HepG2 (cell line): ENCODE measurements around the gene MUC15. TPM values are rescaled to one million over a fixed set of nuclear protein-coding genes. Genes with fewer than 3 reads are reported as not detected.

Experiments used
- ATAC-seq: fragments of 200-7000 bp; cut with Tn5 transposase; 3 replicates; pipeline ENCODE4 v1.9.1; 2020; ENCODE audit warnings: mild to moderate bottlenecking, moderate library complexity
- BruUV-seq: library from RNA; stranded (reverse); fragments of 400-500 nt; replicated peaks from 2 replicates; lab custom pipeline; 2021; lab: Mats Ljungman, UMichigan
- CTCF ChIA-PET: fragments of 300-600 bp; formaldehyde crosslinking; extraction: SDS; loops from one replicate; lab custom pipeline; 2021; ENCODE audit warnings: low total read pairs, inconsistent platforms, low intra/inter-chr PET ratio; lab: Yijun Ruan, JAX
- POLR2A ChIA-PET: fragments of 350-600 bp; sonication (Branson Sonifier 250); formaldehyde crosslinking; loops from one replicate; lab custom pipeline; 2020; ENCODE audit warnings: antibody characterized with exemption, inconsistent platforms; lab: Yijun Ruan, JAX
- DNase-seq: peaks from one replicate; pipeline ENCODE4 v3.0.0-alpha.2; 2015; ENCODE audit warnings: low spot score
- FAIRE-seq: peaks from 3 replicates; lab custom pipeline; 2011; peaks lifted over from hg19 to GRCh38; lab: Jason Lieb, UNC
- H2AFZ ChIP-seq: one replicate; pipeline ENCODE4 v1.6.1; 2011; ENCODE audit warnings: low read length, inconsistent platforms
- H3K27ac ChIP-seq: fragments of 300-600 bp; 3 replicates; pipeline ENCODE4 v1.8.0; 2011; ENCODE audit warnings: mixed run types, mild to moderate bottlenecking, mixed read lengths, low read length, inconsistent platforms; ENCODE audit not compliant: insufficient read depth; ENCODE audit errors: extremely low read length
- H3K27me3 ChIP-seq, 2 experiments: fragments of 200-600 bp in 1 of 2; 2 replicates in 1 of 2; 3 replicates in 1 of 2; pipeline versions ENCODE4 v1.6.0 to v1.8.0; 2011; ENCODE audit warnings: low read length in 2 of 2, mild to moderate bottlenecking in 2 of 2, moderate library complexity in 2 of 2, inconsistent platforms in 1 of 2; ENCODE audit not compliant: insufficient read depth in 2 of 2, control insufficient read depth in 1 of 2
- H3K36me3 ChIP-seq, 2 experiments: fragments of 200-600 bp in 1 of 2; replicated peaks in 1 of 2; 2 replicates in 1 of 2; 3 replicates in 1 of 2; pipeline versions ENCODE4 v1.5.1 to v1.8.0; 2011; ENCODE audit warnings: low read length in 2 of 2, inconsistent platforms in 1 of 2; ENCODE audit not compliant: insufficient read depth in 2 of 2, control insufficient read depth in 1 of 2
- H3K4me1 ChIP-seq: 2 replicates; pipeline ENCODE4 v1.5.1; 2012; ENCODE audit warnings: low read length, inconsistent platforms; ENCODE audit not compliant: insufficient read depth
- H3K4me2 ChIP-seq: 2 replicates; pipeline ENCODE4 v1.6.0; 2011; ENCODE audit warnings: low read depth, low read length, inconsistent platforms
- H3K4me3 ChIP-seq, 3 experiments: fragments of 200-600 bp in 1 of 3; sonication (generic), shearing (Covaris generic) in 1 of 3; replicated peaks in 1 of 3; 2 replicates each; pipeline ENCODE4 v1.5.1; 2011 to 2016; ENCODE audit warnings: low read length in 3 of 3, inconsistent platforms in 2 of 3, low read depth in 2 of 3, mild to moderate bottlenecking in 2 of 3, control low read depth in 1 of 3, mixed read lengths in 1 of 3; ENCODE audit not compliant: insufficient read depth in 1 of 3
- H3K79me2 ChIP-seq: one replicate; pipeline ENCODE4 v1.6.1; 2011; ENCODE audit warnings: low read length, inconsistent platforms; ENCODE audit not compliant: insufficient read depth
- H3K9ac ChIP-seq: 2 replicates; pipeline ENCODE4 v1.6.0; 2011; ENCODE audit warnings: mild to moderate bottlenecking, low read depth, low read length, inconsistent platforms; ENCODE audit not compliant: insufficient read depth
- H3K9me3 ChIP-seq: 2 replicates; pipeline ENCODE4 v1.5.1; 2012; ENCODE audit warnings: mild to moderate bottlenecking, low read length
- H4K20me1 ChIP-seq: 2 replicates; pipeline ENCODE4 v1.6.0; 2011; ENCODE audit warnings: inconsistent platforms, mild to moderate bottlenecking, low read length, moderate library complexity; ENCODE audit not compliant: insufficient read depth
- ATF2 ChIP-seq: sonication (generic); formaldehyde crosslinking; IDR thresholded peaks from 2 replicates; pipeline ENCODE4 v1.4.0; 2020; ENCODE audit warnings: missing genetic modification reagents
- FOXA3 ChIP-seq: IDR thresholded peaks from 2 replicates; pipeline ENCODE4 v1.6.1; 2016; ENCODE audit warnings: missing genetic modification reagents, missing compliant biosample characterization
- JUNB ChIP-seq: sonication (generic); formaldehyde crosslinking; IDR thresholded peaks from 2 replicates; pipeline ENCODE4 v1.8.0; 2022; ENCODE audit warnings: missing genetic modification reagents, mild to moderate bottlenecking, borderline replicate concordance
- NFE2L2 ChIP-seq: fragments of 150-350 bp; IDR thresholded peaks from 2 replicates; pipeline ENCODE4 v1.6.1; 2014; ENCODE audit warnings: low read length
- NR2F2 ChIP-seq: IDR thresholded peaks from 2 replicates; pipeline ENCODE4 v1.6.1; 2012; ENCODE audit warnings: low read depth, inconsistent platforms, borderline replicate concordance
- PLSCR1 ChIP-seq: sonication (generic); formaldehyde crosslinking; IDR thresholded peaks from 2 replicates; pipeline ENCODE4 v1.5.0; 2020; ENCODE audit warnings: missing genetic modification reagents, mild to moderate bottlenecking, borderline replicate concordance
- SNAI1 ChIP-seq: sonication (generic); formaldehyde crosslinking; IDR thresholded peaks from 2 replicates; pipeline ENCODE4 v1.5.0; 2020; ENCODE audit warnings: mild to moderate bottlenecking, missing genetic modification reagents, borderline replicate concordance
- SOX13 ChIP-seq, 3 experiments: fragments of 450-650 bp in 1 of 3; sonication (generic) in 1 of 3; formaldehyde crosslinking in 1 of 3; IDR thresholded peaks in 2 of 3; conservative IDR thresholded peaks in 1 of 3; 2 replicates each; pipeline versions ENCODE4 v1.5.0 to v1.6.1; 2016 to 2020; ENCODE audit warnings: antibody characterized with exemption in 1 of 3, mild to moderate bottlenecking in 1 of 3, missing compliant biosample characterization in 1 of 3, missing genetic modification reagents in 1 of 3, moderate library complexity in 1 of 3
- TBX3 ChIP-seq: fragments of 450-650 bp; IDR thresholded peaks from 2 replicates; pipeline ENCODE4 v1.6.1; 2017; ENCODE audit warnings: antibody characterized with exemption, mild to moderate bottlenecking, inconsistent platforms, borderline replicate concordance
- ZFP90 ChIP-seq: sonication (generic); formaldehyde crosslinking; IDR thresholded peaks from 2 replicates; pipeline ENCODE4 v1.8.0; 2022; ENCODE audit warnings: missing genetic modification reagents, mild to moderate bottlenecking, inconsistent platforms, borderline replicate concordance
- ZNF136 ChIP-seq: sonication (generic); formaldehyde crosslinking; IDR thresholded peaks from 2 replicates; pipeline ENCODE4 v1.8.1; 2022; ENCODE audit warnings: low read depth, mild to moderate bottlenecking, moderate library complexity, missing genetic modification reagents
- ZNF839 ChIP-seq: sonication (generic); formaldehyde crosslinking; IDR thresholded peaks from 2 replicates; pipeline ENCODE4 v1.4.0; 2020; ENCODE audit warnings: missing genetic modification reagents, mild to moderate bottlenecking, borderline replicate concordance
- in situ Hi-C: cut with HindIII; loops from 2 replicates; pipeline ENCODE4 v1.10.0; 2017; ENCODE audit warnings: low pct_unique_long_range_greater_than_20kb; ENCODE audit not compliant: extremely low pct_ligation_motif_present
- intact Hi-C: fragments of 100-400 bp; cut with micrococcal nuclease; formaldehyde crosslinking; loops from one replicate; pipeline ENCODE4 v1.10.0; 2022; ENCODE audit not compliant: unreplicated experiment
- polyA plus RNA-seq, 8 experiments: library from polyadenylated mRNA; depleted of rRNA in 3 of 8; stranded (reverse) in 7 of 8; unstranded in 1 of 8; fragments of >200 nt; fragmentation: Illumina TruSeq in 4 of 8; extraction: Trizol in 4 of 8; gene quantifications; 2 replicates each; pipeline versions ENCODE4 v1.2.1 to v1.2.3, GENCODE V29; 2011 to 2016; ENCODE audit warnings: low read depth in 4 of 8, missing spikeins in 1 of 8, mixed read lengths in 1 of 8; ENCODE audit not compliant: insufficient read depth in 1 of 8
- total RNA-seq, 5 experiments: library from RNA; depleted of rRNA; stranded (reverse); fragments of >200 nt; fragmentation: Illumina TruSeq; extraction: Trizol; gene quantifications; 2 replicates each; pipeline ENCODE4 v1.2.3, GENCODE V29; 2016; ENCODE audit warnings: low read depth in 1 of 5
- TF ChIP-seq, protein P1 (sequence below): sonication (generic); formaldehyde crosslinking; IDR thresholded peaks from 2 replicates; pipeline ENCODE4 v1.9.0; 2022; ENCODE audit warnings: low read depth, missing genetic modification reagents
- TF ChIP-seq, protein P2 (sequence below): sonication (generic); formaldehyde crosslinking; IDR thresholded peaks from 2 replicates; pipeline ENCODE4 v1.5.0; 2020; ENCODE audit warnings: missing genetic modification reagents
- TF ChIP-seq, protein P3 (sequence below): sonication (generic); formaldehyde crosslinking; IDR thresholded peaks from 2 replicates; pipeline ENCODE4 v1.4.0; 2020; ENCODE audit warnings: missing genetic modification reagents, low read depth, mild to moderate bottlenecking, borderline replicate concordance

Gene MUC15
- total and polyA plus RNA-seq, 2 of the 13 experiments (the other 11 are each of a cell fraction or from before 2014, with no cell fraction given) = 4.5 to 18.0 TPM

GRCh38 chr11:26621132-26621531, 49.1 kb upstream of the MUC15 start:
- Histone ChIP-seq H3K27me3 (no peaks in the 10 kb centered on the region), H2AFZ (no peak overlapping the region), H3K4me1 (no peaks in the 10 kb centered on the region), H3K9me3 (no peaks in the 10 kb centered on the region), H3K4me3 (no peak overlapping the region), H4K20me1 (no peaks in the 10 kb centered on the region), H3K4me2 (no peak overlapping the region), H3K9ac (no peak overlapping the region), H3K27ac (no peak overlapping the region), H3K79me2 (no peaks in the 10 kb centered on the region), H3K36me3 (no peaks in the 10 kb centered on the region)
- no peak for FAIRE-seq
- CTCF ChIA-PET = no interaction called here
- in situ Hi-C loops = no loop called here
- intact Hi-C loops = no loop called here
- POLR2A ChIA-PET = no interaction called here
- DNase-seq = no peak
- BruUV-seq = no TSS peak
- ATAC-seq = no peak
- TF ChIP-seq ZFP90 = no peak
- TF ChIP-seq TBX3 = no peak
- TF ChIP-seq NFE2L2 = no peak
- TF ChIP-seq NR2F2 = no peak
- no peak for TF ChIP-seq PLSCR1 (CRISPR knock-in tag)
- TF ChIP-seq ZNF839 (CRISPR knock-in tag) = no peak
- TF ChIP-seq, protein P1, sequence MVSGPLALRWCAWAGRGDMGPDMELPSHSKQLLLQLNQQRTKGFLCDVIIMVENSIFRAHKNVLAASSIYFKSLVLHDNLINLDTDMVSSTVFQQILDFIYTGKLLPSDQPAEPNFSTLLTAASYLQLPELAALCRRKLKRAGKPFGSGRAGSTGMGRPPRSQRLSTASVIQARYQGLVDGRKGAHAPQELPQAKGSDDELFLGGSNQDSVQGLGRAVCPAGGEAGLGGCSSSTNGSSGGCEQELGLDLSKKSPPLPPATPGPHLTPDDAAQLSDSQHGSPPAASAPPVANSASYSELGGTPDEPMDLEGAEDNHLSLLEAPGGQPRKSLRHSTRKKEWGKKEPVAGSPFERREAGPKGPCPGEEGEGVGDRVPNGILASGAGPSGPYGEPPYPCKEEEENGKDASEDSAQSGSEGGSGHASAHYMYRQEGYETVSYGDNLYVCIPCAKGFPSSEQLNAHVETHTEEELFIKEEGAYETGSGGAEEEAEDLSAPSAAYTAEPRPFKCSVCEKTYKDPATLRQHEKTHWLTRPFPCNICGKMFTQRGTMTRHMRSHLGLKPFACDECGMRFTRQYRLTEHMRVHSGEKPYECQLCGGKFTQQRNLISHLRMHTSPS (CRISPR knock-in tag) = no peak
- no peak for TF ChIP-seq ATF2 (CRISPR knock-in tag)
- no peak for TF ChIP-seq SOX13 (IDR thresholded peaks at IDR 0.05)
- no peak for TF ChIP-seq SOX13 (CRISPR knock-in tag; conservative IDR thresholded peaks at IDR 0.05 in 1 of 2, IDR thresholded peaks at IDR 0.05 in 1 of 2)
- no peak for TF ChIP-seq JUNB (CRISPR knock-in tag)
- no peak for TF ChIP-seq ZNF136 (CRISPR knock-in tag)
- no peak for TF ChIP-seq FOXA3
- TF ChIP-seq, protein P2, sequence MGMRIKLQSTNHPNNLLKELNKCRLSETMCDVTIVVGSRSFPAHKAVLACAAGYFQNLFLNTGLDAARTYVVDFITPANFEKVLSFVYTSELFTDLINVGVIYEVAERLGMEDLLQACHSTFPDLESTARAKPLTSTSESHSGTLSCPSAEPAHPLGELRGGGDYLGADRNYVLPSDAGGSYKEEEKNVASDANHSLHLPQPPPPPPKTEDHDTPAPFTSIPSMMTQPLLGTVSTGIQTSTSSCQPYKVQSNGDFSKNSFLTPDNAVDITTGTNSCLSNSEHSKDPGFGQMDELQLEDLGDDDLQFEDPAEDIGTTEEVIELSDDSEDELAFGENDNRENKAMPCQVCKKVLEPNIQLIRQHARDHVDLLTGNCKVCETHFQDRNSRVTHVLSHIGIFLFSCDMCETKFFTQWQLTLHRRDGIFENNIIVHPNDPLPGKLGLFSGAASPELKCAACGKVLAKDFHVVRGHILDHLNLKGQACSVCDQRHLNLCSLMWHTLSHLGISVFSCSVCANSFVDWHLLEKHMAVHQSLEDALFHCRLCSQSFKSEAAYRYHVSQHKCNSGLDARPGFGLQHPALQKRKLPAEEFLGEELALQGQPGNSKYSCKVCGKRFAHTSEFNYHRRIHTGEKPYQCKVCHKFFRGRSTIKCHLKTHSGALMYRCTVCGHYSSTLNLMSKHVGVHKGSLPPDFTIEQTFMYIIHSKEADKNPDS (CRISPR knock-in tag) = no peak
- TF ChIP-seq, protein P3, sequence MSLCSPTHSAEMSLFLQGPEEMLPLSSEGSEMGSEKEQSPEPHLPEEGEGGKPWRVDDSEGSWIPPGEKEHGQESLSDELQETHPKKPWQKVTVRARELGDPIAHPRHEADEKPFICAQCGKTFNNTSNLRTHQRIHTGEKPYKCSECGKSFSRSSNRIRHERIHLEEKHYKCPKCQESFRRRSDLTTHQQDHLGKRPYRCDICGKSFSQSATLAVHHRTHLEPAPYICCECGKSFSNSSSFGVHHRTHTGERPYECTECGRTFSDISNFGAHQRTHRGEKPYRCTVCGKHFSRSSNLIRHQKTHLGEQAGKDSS = no peak
- no peak for TF ChIP-seq SNAI1 (CRISPR knock-in tag)
